Fibroblast of peridontal ligament (primary cell): ENCODE results near the gene SFXN5.
"Not testable (repeated sequence)": the region's sequence is repeated elsewhere in the genome, so short reads cannot be mapped to it uniquely, and the experiment has no call there.

Experiments used
- DNase-seq: peaks from one replicate; pipeline ENCODE4 v3.0.0-alpha.2; 2010; ENCODE audit errors: extremely low read depth

The SFXN5 gene

DNA sequence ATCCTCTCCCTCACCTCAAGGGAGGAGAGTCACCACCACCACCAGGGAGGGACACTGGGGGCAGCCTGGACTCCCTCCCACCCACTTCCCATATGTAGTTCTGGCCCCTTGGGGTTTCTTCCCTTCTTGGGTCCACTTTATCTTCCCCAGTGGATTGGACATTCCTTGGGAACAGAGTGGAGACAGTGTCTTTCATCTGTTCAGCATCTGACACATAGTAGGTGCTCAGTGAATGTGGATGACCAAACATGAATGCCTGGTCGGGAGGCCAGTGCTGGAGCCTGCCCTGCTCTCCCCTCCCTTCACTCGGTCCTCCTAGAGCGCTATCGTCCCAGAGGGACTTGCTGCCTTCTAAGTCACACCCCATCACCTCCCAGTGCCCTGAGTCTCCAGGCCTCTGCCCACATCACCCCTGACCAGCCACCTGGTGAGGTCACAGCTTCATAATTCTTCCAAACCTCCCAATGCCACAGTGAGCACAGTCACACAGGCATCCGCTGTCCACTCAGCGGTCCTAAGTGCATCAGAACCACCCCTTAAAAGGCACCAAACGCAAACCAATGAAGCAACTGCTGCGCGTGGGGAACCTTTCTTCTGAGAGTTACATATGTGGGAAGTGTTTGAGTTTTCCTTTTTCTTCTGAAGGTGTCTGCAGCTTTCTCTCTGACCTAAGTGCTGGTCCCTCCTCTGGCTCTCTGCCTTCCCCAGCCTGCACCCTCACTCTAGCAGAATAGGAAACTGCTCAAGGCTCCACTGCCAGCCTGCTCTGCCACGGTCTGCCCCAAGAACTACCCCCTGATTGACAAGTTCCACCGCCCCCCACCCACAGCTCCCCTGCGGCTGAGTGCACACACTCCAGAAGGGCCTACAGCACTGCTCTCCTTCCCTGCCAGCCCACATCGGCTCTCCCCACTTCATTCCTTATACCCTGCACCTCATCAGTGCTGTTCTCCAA, 7.2 kb upstream of the SFXN5 start:
- no peak for DNase-seq

GRCh38 chr2:73077424-73077795, 5.9 kb upstream of the SFXN5 start:
- no peak for DNase-seq

- DNase-seq: no peak
Measured at GRCh38 chr2:73076701-73077423, 5.3 kb upstream of the SFXN5 start.

DNA sequence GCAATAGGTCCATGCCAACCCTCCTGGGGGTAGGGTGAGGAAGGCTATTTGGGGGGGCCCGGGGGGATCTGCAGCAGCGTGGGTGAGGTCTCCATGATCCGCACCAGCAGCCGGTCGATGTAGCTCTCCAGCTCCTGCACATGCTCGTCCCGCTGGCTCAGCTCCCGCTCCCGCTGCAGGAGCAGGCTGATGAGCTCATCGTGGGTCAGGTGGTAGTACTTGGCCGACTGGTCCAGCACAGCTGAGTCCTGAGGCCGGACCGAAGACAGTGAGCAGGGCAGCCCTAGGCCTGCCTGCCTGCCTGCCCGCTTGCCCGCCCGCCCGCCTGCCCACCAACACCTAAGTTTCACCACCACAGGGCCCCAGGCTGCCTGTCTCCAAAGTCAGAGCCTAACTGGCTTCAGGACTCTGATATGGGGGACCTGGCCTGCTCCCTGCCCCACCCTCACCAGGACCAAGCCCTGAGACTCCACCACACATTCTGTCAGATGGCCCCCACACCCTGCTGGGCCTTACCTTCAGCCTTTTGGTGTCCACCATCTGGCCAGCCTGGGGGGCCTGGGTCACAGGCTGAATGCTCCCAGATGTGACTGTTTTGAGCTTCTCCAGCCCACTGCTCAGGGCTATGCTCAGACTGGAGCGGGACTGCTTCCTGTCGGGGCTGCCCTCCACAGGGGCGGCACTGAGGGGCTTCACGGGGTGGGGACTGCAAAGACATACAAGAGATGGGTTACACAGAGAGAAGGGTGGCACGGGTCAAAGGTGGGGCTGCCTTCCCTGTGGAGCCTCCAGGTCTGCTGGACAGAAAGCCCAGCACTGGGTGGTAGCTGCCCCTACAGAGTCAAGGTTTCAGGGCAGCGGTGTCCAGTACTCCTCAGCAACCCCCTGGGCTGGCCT, 4.2 kb upstream of the SFXN5 start:
- DNase-seq: no peak

- DNase-seq: no peak
Measured at GRCh38 chr2:73074110-73075069, 2.9 kb upstream of the SFXN5 start.

GRCh38 chr2:73072416-73072815, 904 bp upstream of the SFXN5 start:
- no peak for DNase-seq

GRCh38 chr2:73072129-73072395, 550 bp upstream of the SFXN5 start:
- DNase-seq: no peak

DNA sequence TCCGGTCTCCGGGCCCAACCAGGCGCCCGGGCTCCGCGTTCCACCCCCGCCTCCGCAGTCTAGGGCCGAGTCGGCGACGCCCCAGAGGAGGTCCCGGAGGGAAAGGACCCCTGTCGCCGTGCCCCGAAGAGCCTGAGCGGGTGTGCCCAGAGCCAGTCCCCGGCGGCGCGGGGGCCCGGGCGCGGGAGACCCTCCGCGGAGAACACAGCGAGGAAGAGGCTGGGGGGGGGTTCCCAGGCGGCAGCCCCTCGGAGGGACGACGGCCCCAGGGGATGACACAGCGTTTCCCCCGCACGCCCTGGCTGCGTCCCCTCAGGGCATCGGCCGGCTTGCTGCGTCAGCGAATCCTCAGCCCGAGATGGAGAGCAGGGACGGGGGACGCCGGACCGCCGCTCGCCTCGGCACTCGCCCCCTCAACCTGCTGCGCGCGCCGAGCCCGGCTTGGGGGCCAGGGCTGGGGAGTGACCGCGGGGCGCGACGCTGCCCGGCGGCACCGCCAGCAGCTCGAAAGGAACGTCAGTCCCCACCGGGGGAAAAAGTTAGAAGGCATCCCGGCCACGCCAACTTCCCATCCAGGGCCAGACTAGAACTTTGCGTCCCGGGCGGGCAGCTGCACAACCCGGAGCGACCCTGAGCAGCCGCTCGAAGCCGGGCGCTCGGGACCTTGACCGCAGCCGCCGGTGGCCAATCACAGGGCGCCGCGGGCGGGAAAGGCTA, 711 bp downstream of the SFXN5 start:
- DNase-seq: no peak

- no peak for DNase-seq
Measured at GRCh38 chr2:73069855-73070642, 1.5 kb downstream of the SFXN5 start.

GRCh38 chr2:73069041-73069854, 2.3 kb downstream of the SFXN5 start:
- DNase-seq: no peak

DNA sequence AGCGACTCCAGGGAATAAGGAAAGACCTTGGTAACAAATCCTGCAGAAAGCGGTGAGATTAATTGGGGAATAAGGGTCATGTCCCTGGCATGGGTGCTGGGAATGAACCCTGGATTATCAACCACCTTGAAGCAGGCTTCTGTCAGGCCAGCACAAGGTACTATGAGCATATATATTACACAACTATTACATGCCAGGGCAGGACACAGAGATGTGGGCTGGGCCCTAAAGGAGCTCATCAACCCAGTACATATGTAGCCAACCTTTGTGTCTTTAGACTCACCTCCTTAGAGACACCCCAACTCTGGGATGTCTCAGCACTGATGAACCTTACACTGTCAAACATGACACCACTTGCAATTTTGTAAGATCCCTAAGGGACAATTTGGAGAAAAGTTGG, 3.4 kb downstream of the SFXN5 start:
- no peak for DNase-seq

DNA sequence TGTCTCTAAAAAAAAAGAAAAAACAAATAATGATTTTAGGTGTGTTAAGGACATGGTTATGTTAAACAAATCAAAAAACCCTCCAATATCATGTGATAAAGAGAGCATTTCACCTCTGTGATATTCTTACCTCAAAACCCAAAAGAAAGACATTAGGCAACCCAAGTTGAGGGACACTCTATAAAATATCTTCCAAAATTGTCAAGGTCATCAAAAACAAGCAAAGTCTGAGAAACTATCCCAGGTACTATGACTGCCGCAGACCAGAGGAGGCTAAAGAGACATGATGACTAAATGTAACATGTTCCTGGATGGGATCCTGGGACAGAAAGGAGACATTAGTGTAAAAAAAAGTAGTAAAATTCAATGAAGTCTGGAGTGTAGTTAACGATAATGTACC, 4.5 kb downstream of the SFXN5 start:
- DNase-seq: no peak

- not testable (repeated sequence) for DNase-seq
Measured at GRCh38 chr2:73065070-73065469, 6.4 kb downstream of the SFXN5 start.

GRCh38 chr2:73063909-73064875, 7.3 kb downstream of the SFXN5 start:
- DNase-seq: peak; percentile 82

GRCh38 chr2:73063472-73063871, 8.0 kb downstream of the SFXN5 start:
- DNase-seq: no peak

DNA sequence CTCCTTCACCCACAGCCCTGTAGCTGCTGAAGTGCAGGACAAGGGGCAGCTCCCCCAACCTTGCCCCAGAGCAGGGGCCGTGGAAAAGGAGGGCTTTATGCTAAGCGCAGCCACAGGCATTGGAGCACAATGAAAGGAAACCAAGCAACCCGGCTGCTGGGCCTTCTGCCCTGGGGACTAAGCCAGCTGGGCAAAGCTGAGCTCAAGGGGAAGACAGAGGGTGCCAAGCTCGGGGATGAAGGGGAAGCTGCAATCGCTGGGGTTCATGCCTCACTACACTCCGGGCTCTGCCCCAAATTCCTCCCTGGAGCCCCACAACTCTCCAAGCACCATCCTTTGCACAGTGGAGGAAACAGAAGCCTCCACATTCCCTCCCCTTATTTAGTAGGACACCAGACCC, 12.4 kb downstream of the SFXN5 start:
- DNase-seq: no peak

DNA sequence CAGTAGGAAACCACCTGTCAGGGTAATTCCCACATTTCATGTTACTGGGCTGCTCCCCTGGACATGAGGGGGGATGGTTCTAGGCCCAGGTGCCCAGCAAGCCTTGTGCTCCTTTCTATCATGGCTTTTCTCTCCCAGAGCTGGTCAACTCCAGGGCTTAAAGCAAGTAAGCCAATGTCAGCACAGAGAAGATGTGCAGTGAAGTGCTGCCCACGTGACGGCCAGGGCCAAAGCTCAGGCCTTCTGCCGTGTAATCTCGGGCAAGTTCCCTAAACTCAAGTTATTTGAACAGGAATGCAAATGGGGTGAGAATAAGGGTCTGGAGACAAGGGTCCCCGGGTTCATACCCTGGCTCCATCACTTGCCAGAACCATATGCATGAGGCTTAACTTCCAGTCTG, 16.5 kb downstream of the SFXN5 start:
- DNase-seq: no peak
